ENCODE measurements around the gene CCDC92.
"Not testable (repeated sequence)": the region's sequence is repeated elsewhere in the genome, so short reads cannot be mapped to it uniquely, and the experiment has no call there.

CCDC92 gene

DNA sequence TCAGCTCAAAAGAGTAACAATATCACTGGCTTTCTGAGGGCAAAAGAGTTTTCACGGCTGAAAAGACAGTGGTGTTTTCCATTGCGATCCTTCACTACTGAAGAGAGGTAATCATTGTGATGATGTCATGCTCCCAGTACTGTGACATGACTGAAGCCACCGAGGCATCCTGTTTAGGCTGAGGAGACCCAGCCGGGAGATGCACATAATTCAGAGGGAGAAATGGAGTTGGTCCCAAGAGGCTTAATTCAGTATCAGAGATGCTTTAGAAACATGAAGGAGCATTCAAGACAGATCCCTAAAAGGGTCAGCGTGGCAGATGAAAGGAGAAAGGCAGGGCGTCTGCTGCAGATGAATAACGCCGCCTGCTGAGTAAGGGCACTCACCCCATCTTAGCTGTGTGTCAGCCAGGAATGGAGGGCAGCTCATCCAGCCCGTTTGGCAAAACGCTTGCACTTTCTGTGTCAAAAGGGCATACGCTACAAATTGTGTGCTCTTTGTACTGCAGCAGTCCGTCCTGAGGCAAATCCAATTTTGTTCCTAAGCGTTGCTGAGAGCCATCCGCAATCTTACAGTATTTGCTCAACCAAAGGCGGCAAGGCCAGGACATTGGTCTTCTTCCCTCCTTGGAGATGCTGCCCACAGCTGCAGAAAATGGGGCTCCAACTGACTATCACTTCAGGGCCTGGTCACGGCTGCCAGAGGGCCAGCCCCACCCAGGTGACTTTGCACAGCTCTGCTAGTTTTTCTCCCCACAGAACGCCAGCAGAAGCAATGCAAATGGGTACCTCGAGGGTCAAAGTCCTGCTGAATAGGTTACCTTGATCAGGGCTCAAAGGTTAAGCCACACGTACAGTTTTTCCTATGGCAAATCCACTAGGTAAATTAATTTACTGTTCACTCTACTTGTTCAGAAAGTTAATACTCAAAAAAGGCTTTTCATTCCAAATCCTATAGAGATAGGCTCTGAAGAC, 23.5 kb downstream of the CCDC92 start:
- DNase-seq = no peak

DNA sequence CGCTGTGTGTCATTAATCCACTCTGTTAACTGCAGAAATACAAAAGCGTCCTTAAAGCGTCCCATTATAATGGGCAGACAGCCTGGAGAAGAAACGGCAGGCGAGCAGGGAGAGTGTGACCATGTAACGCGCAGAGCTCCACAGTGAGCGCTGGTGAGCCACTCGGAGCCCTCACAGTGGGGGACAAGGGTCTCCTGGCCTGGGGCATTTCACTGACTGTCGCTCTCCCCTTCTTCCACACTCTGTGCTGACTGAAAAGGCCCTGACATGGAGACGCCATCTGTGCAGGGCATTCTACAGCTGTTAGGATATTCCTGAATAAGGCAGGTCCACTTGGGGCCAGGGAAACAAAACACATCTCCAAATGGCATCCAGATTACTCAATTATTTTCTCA, 24.2 kb downstream of the CCDC92 start:
- no peak for DNase-seq

DNA sequence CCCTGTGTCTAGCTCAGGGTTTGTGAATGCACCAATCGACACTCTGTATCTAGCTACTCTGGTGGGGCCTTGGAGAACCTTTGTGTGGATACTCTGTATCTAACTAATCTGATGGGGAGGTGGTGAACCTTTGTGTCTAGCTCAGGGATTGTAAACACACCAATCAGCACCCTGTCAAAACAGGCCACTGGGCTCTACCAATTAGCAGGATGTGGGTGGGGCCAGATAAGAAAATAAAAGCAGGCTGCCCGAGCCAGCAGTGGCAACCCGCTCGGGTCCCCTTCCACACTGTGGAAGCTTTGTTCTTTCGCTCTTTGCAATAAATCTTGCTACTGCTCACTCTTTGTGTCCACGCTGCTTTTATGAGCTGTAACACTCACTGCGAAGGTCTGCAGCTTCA, 25.1 kb downstream of the CCDC92 start:
- DNase-seq = not testable (repeated sequence)

DNA sequence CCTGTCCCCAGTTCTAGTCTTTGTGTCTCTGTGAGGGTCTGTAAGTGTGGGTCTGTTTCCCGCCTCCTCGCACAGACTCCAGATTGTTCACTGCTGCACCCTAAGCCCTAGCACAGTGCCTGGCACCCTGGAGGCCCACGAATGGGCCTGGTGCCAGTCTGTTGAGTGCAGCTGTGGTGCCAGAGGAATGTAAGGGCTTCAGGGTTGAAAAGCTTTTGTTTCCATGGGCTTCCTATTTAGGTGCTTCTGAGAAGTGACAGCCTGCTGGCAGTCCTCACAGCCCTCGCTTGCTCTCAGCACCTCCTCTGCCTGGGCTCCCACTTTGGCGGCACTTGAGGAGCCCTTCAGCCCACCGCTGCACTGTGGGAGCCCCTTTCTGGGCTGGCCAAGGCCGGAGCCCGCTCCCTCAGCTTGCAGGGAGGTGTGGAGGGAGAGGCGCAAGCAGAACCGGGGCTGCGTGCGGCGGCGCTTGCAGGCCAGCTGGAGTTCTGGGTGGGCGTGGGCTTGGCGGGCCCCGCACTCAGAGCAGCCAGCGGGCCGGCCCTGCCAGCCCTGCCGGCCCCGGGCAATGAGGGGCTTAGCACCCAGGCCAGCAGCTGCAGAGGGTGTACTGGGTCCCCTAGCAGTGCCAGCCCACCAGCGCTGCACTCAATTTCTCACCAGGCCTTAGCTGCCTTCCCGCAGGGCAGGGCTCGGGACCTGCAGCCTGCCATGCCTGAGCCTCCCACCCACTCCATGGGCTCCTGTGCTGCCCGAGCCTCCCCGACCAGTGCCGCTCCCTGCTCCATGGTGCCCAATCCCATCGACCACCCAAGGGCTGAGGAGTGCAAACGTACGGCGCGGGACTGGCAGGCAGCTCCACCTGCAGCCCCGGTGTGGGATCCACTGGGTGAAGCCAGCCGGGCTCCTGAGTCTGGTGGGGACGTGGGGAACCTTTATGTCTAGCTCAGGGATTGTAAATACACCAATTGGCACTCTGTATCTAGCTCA, 25.8 kb downstream of the CCDC92 start:
- not testable (repeated sequence) for DNase-seq

DNA sequence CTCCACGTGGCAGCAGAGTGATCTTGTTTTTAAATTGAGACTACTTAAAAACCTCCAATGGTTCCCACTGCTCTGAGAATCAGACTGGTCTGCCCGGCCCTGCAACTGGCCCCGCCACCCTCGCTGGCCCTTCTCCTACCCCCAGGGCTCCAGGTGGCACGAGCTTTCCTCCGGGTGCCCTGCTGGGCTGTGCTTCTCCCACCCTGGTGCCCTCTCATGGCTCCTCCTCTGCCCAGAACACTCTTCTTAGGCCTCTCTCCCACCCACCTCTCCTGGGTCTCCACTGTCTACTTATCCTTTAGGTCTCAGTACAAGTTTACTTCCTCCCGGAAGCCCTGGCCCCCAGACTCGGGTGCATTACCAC, 26.5 kb downstream of the CCDC92 start:
- DNase-seq = no peak

DNA sequence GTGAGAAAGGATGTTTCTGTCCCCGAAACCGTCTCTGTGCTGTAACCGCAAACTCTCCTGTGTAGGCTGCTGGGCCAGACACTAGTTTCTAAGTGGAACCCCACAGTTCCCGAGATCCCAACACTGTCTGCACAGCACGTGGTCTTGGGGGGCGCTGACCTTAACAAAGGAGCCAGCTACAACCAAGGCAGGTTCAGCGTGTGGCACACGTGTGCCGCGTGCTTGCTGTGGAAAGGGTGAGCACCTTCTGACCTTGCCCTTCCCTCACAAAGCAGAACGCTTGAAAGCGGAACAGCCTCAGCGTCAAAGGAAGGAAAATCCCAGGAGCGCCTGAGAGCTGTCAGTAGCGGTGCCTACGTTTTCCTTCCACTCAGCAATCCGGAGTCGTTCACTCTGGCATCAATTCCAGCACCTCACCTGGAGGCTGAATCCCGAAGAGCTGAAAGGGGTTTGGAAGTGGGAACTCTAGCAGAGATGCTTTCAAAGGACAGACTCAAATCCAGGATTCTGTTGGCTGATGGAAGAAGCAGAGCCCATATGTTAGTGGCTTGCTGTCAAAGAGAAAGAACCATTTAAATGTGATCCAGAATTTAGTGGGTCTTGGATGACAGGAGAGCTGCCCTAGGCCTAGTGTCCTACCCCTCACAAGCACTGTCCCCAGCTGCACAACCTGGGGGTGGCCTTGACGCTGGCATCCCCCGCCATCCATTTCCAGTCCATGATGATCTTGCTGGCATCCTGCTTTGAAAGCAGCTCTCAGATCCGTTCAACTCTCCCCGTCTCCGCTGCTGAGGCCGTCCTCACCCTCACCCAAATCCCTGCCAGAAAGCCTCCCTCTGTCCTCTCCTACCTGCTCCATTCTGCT, 27.1 kb downstream of the CCDC92 start:
- no peak for DNase-seq

DNA sequence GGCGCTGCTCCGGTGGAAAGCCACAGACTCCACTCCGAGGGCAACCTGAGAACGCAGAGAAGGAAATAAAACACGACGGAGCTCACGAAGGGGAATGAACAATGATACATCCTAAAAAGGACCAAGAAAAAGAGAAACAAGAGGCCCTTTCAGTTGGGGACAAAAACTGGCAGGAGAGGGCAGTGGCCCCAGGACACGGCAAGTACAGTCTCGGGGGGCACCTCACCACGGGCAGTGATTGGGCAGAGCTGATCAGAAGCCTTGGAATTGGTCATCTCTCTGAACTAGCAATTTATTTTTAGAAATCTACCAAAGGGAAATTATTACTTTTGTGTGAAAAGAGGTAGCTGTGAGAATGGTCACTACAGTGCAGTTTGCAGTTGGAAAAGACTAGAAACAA, 27.9 kb downstream of the CCDC92 start:
- DNase-seq = no peak

DNA sequence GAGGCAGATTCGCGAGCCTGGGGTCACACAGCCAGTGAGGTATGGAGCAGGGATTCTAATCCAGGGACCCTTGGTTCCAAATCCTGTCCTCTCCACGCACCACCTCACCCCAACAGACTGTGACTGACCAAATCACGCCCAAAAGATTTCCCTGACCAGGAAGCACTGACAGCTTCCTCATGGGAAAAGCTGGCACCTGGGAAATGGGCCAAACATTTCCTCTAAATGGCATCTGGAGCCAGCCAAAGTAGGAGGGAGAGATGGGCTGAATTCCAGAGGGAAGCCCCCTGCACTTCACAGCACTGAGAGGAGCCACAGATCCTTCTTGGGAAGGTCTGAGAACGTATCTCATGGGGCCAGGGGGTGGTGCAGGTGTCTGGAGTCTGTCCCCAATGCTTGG, 28.8 kb downstream of the CCDC92 start:
- no peak for DNase-seq

DNA sequence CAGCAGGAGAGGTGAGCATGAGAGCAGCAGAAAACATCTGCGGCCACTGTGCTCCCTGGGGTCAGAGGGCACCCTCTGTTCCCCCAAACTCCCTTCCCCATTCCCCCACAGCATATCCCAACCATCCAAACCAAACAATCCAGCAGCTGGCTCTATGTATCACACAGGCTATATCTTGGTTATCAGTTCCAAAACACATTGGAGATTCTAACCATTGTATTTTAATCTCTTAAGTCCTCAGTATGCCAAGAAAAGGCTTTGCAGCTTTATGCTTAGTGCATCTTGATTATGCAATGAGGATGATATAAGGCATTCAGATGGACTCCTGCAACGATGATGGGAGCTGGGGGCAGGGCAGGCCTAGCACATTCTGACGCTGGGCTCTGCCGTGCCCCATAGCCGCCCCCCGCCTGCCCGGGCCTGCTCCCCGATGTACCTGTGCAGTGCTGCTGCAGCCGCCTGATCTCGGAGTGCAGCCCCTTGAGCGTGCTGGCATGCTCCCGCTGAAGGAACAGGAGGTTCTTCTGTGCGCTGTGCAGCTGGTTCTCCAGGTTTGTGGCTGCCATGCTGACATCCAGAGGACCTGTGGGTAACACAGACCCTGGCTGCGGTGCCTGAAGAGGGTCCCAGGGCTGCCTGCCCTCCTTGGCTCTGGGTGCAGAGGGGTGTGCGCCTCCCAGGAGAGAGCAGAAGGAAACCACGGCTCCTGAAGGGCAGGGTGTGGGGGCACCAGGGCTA, 29.6 kb downstream of the CCDC92 start:
- DNase-seq = no peak

DNA sequence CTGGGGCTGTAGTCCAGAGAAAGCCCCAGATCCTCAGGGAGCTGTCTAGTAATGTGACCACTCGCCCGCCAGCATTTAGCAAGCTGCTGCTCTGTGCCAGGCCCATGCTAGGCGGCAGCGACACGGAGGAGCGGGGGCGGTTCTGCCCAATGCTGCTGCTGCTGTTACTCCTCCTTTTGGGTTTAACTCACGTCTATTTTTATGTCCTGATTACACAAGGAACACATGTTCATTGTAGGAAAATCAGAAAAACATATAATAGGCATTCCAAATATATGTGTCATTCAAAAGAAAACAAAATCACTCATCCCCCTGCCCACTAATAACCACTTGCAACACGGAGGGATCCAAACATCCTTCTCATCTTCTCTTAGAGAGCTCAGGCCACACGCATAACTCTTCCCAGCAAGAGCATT, 30.4 kb downstream of the CCDC92 start:
- DNase-seq = no peak

DNA sequence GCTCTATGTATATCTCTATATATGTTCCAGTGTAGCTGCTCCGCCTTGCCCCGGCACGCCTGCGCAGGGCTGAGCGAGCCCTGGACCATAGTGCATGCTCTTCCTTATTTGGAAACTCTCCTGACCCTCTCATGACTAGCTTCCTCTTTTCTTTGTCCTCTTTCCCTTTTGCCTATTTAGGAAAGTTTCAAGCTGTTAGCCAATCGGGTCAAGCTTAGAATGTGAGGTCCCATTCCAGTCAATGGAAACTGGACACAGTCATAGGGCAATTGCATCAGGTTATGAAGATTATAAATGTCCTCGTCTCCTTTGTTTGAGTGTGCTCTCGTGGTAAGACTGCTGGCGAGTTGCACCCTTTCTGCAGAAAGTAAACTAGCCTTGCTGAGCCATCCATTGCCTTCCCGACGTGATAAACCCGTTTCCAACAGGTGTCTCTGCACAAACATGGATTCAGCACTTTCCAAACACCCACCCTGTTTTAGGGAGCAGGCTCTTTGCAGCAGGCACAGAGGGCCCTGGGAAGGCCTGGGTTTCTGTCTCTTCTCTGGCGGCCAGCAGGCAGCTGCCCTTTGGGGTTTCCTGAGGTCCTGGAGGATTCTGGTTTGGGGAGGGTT, 30.9 kb downstream of the CCDC92 start:
- peak in 1 of 2 donors; percentile 38 for DNase-seq

DNA sequence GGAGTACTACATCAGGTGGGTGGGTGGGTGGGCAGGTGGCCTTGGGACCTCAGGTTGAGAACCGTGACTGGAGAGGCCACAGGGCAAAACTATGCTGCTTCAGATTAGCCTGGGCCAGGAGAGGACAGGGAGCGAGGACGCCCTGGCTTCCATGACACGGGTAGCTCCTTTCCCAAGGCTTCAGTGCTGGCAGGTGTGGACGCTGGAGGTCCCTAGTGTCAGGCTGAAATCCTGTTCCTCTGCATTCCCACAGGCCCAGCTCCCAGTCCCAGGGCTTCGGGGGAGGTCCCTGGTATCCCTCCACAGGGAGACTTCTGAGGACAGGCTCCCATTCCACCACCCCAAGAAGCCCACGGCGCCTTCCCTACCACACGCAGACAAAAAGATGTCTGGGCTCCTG, 31.6 kb downstream of the CCDC92 start:
- DNase-seq = no peak

DNA sequence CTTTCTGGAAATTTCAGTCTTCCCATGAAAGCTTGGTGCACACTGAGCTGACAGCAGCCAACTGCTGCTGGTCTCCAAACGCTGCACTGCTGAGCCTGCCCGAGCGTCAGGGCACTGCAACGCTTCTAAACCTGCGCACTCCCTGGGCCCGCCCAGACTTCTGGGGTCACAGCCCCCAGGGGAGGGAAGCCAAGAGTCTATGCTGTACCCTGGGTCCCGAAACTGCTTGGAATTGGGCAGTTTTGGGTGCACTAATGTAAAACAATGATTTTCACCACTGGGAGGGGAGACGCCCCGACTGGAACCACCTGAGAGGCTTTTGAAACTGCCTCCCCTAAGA, 32.0 kb downstream of the CCDC92 start:
- DNase-seq = no peak

DNA sequence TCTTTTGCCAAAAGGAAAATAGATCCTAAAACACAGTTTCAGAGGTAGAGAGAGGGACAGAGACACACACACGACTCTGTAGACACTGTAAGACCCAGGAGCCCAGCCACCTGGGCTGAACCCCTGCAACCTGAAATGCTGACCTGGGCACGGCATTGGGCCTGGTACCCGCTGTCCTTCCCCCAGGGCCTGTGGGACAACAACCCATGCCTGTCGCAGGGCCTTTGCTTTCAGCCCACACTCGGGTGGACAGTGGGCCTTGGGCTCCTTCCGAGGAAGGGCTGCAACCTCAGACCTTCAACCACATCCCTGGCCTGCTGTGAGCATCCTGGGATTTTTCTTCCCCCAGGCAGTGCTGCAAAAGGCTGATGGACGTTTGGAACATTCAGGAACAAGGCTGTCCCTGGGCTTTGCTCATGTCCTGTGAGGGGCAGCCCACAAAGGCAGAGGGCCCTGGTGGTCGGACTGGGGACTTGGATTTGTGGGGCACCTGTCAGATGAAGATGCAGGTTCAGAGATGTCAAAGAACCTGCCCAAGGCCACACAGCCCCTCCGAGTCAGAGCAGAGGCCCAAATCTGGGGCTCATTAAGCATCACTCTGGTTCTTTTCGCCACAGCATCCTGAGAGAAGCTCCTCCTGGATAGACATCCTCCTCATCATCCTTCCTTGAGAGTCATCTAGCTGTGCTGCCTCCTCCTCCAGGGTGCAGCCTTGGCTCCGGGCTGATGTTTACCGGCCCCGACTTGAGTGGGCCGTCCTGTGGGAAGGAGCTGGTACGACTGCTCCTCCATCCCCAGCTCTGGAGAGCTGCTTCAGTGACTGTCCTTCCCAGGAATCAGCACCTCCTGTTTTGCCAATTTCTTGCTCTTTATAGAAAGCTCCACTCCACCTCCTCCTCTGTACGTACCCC, 32.7 kb downstream of the CCDC92 start:
- no peak for DNase-seq

DNA sequence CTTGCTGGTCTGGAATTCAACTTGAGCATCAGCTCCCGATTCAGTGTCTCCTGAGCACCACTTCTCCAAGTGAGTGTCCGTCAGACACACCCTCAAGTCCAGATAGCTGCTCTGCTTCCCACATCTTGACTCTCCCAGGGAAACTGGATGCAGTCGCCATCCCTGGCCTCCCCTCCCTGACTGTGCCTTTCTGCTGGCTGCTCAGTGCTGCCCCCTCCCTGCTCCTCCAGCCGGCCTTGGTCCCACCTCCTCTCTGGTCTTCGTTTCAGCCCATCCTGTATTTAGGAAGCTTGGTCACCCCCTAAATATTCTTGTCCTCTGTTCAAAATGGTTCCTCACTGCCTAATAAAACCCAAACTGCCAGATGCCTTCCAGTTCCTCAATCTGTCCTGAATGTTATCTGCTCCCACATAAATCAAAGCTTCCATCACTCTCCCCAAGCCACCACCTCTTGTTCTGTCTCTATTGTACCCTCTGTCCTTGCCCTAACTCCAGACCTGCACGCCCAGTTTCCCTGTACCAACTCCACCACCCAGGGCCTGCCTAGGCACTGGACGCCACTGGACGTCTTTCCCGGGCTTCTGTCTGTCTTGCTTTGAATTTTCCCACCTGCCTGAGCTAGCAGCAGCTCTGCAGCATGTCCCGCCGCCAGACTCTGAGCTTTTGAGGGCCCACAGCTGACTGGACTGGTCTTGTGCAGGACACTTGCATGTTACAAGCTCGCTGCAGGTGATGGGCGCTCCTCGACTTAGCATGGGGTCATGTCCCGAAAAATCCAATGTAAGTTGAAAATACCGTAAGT, 33.8 kb downstream of the CCDC92 start:
- DNase-seq = no peak

DNA sequence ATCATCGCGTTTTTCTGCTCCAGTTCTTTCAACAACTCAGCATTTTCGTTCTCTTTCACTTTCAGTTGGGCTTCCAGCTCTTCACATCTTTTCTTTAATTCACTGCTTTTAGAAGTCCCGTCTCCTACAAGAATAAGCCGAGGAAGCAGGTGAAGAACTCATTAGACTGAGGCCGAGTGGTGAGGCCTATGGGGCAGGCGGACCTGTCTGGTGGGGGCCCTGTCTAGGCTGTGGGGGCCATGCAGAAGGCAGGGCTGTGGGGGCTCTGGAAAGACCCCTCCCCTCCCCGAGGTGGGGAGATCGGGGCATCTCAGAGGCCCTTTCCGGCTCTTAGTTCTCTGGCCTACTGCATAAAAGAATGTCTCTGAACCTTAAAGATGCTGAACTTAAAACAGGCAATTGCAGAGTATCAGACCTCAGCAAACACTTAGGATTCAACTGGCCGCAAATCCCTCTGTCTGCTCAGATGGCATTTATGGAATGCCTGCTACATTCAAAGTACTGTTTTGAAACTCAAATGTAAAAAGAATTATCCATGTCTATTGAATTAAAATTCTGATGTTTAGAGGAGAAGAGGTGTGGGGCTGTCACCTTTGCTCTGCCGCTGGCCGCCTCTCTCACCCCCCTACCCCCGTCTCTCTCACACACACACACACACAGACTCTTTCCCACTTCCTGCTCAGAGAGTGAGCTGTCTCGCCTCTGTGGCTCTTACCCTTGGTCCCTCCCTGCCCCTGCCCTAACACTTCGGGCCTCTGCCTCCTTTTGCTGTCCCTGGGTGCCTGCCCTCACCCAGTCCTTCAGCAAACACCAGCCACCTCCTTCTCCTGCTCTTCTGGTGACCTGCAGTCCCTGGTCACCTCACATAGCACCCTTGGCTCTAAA, 34.7 kb downstream of the CCDC92 start:
- DNase-seq = peak; percentile 65 to 72

DNA sequence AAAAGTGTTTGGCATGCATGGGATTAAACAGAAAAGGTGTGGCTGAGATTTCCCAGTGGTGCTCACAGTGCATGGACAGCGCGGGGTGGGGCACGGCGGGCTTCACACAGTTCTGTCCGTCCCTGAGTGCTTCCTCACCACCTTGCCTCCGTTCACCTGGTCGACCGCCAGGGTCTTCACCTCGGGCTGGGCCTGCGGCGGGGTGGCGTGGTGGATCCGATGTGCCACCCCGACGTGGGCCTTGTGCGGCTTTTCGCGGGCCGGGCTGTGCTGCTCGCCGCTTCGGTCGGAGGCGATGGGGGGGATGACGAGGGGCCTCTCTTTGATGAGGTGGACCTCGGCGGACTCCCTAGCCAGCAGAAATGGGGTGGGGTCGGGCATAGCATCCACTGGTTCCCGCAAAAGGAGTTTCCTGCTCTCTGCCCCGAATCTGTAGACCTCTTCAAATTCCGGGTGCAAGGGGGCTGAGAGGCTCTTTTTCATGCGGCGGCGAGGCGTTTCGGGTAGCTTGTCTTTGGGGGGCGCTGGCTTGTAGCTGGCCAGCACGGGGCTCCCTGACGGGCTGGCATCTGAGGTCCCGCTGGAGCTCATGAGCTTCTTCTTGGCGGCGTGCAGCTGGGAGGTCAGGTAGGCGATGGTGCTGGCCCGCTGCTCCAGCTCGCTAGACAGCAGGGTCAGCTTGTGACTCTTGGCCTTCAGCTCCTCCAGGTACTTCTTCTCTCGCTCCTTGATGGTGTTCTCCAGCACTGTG, 35.5 kb downstream of the CCDC92 start:
- no peak for DNase-seq

DNA sequence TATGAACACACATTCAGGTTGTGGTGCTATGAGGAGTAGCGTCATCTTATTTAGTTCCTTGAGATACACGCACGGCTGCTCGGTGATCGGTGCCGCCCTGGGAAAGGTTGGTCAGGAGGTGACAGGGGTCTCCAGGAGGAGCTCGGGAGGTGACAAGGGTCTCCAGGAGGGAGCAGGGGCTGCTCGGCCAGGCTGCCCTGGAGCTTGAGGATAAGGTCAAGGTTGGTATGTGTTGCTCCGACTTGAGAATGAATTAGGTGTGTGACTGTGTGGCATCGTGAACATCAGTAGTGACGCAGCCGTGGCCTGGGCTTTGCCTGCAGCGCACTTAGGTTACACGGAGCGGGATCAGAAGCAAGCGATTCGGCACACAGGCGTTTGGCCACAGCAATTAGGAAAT, 36.2 kb downstream of the CCDC92 start:
- DNase-seq = no peak
